HuH-7.5 (cell line): ENCODE results near the gene PCNT.
"Not testable (repeated sequence)": the region's sequence is repeated elsewhere in the genome, so short reads cannot be mapped to it uniquely, and the experiment has no call there.

Experiments
- DNase-seq: peaks from one replicate; pipeline ENCODE4 v3.0.0; 2011; ENCODE audit warnings: low spot score

The PCNT gene

GRCh38 chr21:46357335-46357604, 33.3 kb downstream of the PCNT start:
- no peak for DNase-seq

- no peak for DNase-seq
Measured at GRCh38 chr21:46357684-46358425, 33.9 kb downstream of the PCNT start.

- DNase-seq = no peak
Measured at GRCh38 chr21:46361176-46361575, 37.2 kb downstream of the PCNT start.

GRCh38 chr21:46361935-46362334, 38.0 kb downstream of the PCNT start:
- DNase-seq = no peak

GRCh38 chr21:46362946-46363345, 39.0 kb downstream of the PCNT start:
- DNase-seq = no peak

- no peak for DNase-seq
Measured at GRCh38 chr21:46363698-46364097, 39.7 kb downstream of the PCNT start.

GRCh38 chr21:46366091-46366490, 42.1 kb downstream of the PCNT start:
- DNase-seq = no peak

GRCh38 chr21:46366561-46366960, 42.6 kb downstream of the PCNT start:
- no peak for DNase-seq

GRCh38 chr21:46366966-46367365, 43.0 kb downstream of the PCNT start:
- DNase-seq = no peak

GRCh38 chr21:46368533-46369285, 44.8 kb downstream of the PCNT start:
- DNase-seq = no peak

- DNase-seq = no peak
Measured at GRCh38 chr21:46369520-46370235, 45.7 kb downstream of the PCNT start.

- DNase-seq = no peak
Measured at GRCh38 chr21:46371204-46372013, 47.5 kb downstream of the PCNT start.

GRCh38 chr21:46372014-46372485, 48.1 kb downstream of the PCNT start:
- no peak for DNase-seq

GRCh38 chr21:46372947-46373346, 49.0 kb downstream of the PCNT start:
- not testable (repeated sequence) for DNase-seq

GRCh38 chr21:46374761-46375389, 50.9 kb downstream of the PCNT start:
- DNase-seq = no peak

- DNase-seq = no peak
Measured at GRCh38 chr21:46375560-46376230, 51.7 kb downstream of the PCNT start.

- DNase-seq = no peak
Measured at GRCh38 chr21:46376231-46376628, 52.3 kb downstream of the PCNT start.

GRCh38 chr21:46376856-46377453, 53.0 kb downstream of the PCNT start:
- DNase-seq = no peak

GRCh38 chr21:46377789-46378188, 53.8 kb downstream of the PCNT start:
- DNase-seq = no peak

GRCh38 chr21:46379105-46379504, 55.1 kb downstream of the PCNT start:
- no peak for DNase-seq

GRCh38 chr21:46379691-46380090, 55.7 kb downstream of the PCNT start:
- DNase-seq = no peak
